PC-3 (cell line): Measurements from ENCODE around the gene MCF2L2.

Source experiments
- CTCF ChIP-seq: fragments of 300-600 bp; sonication (generic); conservative IDR thresholded peaks from 2 replicates; pipeline ENCODE4 v1.5.1; 2017; ENCODE audit warnings: antibody characterized with exemption, low read depth, mild to moderate bottlenecking, low read length
- EZH2 ChIP-seq: fragments of 300-600 bp; sonication (generic); IDR thresholded peaks from one replicate; pipeline ENCODE4 v1.6.1; 2017; ENCODE audit warnings: antibody characterized with exemption, mild to moderate bottlenecking, low read length; ENCODE audit not compliant: unreplicated experiment

GRCh38 chr3:183301937-183302580 lies 126.4 kb downstream of the MCF2L2 start:
- TF ChIP-seq CTCF (no peak), EZH2 (no peak)
